Esophagus (tissue), 2 donors: ENCODE measurements around the gene POLE. TPM values are rescaled to one million over a fixed set of nuclear protein-coding genes. Genes with fewer than 3 reads are reported as not detected.

Source experiments
- H3K27ac ChIP-seq, 2 donors: one replicate each; pipeline ENCODE4 v1.5.1; 2013; ENCODE audit warnings: low read depth in 2 of 2, mild to moderate bottlenecking in 2 of 2, inconsistent platforms in 1 of 2, low read length in 1 of 2, moderate library complexity in 1 of 2
- H3K27me3 ChIP-seq, 2 donors: one replicate each; pipeline ENCODE4 v1.6.1; 2013; ENCODE audit warnings: low read length in 2 of 2, control low read depth in 1 of 2, mild to moderate bottlenecking in 1 of 2; ENCODE audit not compliant: insufficient read depth in 2 of 2, control insufficient read depth in 1 of 2
- H3K36me3 ChIP-seq, 2 donors: one replicate each; pipeline ENCODE4 v1.6.1; 2013; ENCODE audit warnings: low read length in 1 of 2; ENCODE audit not compliant: control insufficient read depth in 2 of 2, insufficient read depth in 2 of 2
- H3K4me1 ChIP-seq, 2 donors: one replicate each; pipeline ENCODE4 v1.6.1; 2013; ENCODE audit warnings: low read length in 1 of 2; ENCODE audit not compliant: control insufficient read depth in 2 of 2, insufficient read depth in 2 of 2
- H3K4me3 ChIP-seq, 2 donors: one replicate each; pipeline ENCODE4 v1.5.1; 2013; ENCODE audit warnings: low read length in 2 of 2, mild to moderate bottlenecking in 2 of 2, low read depth in 1 of 2, moderate library complexity in 1 of 2
- H3K9me3 ChIP-seq, 2 donors: one replicate each; pipeline ENCODE4 v1.6.1; 2013; ENCODE audit warnings: mild to moderate bottlenecking in 2 of 2, low read depth in 1 of 2, low read length in 1 of 2, moderate library complexity in 1 of 2; ENCODE audit not compliant: control insufficient read depth in 2 of 2, insufficient read depth in 1 of 2
- WGBS, 2 donors: extraction: QIAGEN DNeasy Blood & Tissue Kit; methylation state at CpG; one replicate each; pipeline ENCODE4 v1.1.7; 2013; 5-methylcytosine and 5-hydroxymethylcytosine counted together
- polyA plus RNA-seq, 2 donors: library from polyadenylated mRNA; stranded (reverse); fragments of 200-250 nt; gene quantifications; one replicate each; pipeline ENCODE4 v1.2.3, GENCODE V29; 2013
- donor health status: healthy with polysubstance abuse.
- donor health status: Bipolar disorder and iron deficiency.

Gene POLE
- polyA plus RNA-seq, 2 donors = 16.7 to 41.2 TPM

DNA sequence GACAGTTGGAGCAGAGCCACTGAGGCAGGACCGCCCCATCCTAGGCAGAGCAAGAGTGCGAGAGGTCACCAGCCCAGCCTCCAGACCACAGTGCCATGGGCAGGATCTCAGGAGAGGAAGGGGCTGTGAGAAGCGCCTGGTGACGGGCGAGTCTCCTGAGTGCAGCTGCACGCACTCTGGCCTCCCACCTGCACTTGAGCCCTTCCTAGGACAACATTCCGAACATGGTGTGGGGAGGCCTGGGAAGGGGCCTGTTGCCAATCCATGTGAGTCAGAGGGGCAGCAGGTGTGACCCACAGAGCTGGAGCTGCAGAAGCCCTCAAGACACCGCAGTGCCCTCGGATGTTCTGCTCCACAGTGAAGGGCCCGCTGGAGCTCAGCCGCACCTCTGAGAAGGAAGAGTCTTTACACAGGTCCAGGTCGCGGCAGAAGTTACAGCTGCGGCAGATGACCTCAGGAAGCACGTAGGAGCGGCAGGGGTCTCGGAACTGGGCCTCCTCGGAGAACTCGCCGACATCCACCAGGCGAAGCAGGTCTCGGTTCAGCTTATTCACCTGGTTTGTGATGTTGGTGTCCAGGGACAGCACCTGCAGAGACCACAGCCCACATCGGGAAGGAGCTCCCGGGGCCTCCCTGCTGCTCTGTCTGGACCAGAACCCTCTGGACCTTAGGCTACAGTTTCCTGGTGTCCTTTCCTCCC, 61.3 kb downstream of the POLE start:
- Histone ChIP-seq H3K4me1 (peaks cover 8 to 15% of the 10 kb centered on the region in 2 donors), H3K9me3 (no peaks in the 10 kb centered on the region), H3K27me3 (no peaks in the 10 kb centered on the region), H3K4me3 (no peak overlapping the region), H3K27ac (no peak overlapping the region), H3K36me3 (peaks cover 0 to 31% of the 10 kb centered on the region in 2 donors)
- WGBS, 2 donors = 95 to 97% methylated on average over 24 of the region's 24 CpGs

DNA sequence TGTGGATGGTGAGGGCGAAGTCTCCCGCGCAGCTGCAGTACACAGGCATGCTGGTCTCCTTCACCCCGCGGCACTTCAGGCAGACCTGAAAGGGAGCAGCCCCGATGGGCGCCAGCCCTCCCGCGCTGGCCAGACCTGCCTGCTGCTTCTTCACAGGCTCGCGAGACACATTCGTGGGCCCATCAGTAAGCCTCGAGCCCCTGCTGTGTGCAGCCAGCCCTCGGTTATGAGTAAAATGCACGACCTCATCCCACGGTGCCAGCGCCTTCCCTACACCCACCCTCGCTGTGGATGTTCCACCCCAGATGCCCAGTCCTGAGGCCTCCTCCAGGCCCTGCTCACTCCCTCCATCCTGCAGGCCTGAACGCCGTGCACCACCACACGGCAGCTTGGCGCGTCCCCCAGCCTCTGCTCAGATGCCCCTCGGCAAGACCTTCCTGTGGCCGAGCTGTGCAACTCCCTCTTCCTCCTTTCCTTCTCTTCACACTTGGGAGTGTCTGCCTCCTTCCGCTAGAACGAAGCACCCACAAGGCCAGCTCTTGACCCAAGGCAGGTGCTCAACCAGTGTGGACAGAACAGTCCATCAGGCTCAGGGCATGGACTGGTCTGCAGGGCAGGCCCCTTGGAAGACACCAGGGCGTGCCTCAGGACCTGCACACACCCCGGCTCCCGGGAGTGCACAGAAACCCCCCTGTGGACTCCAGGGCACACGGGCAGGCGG, 62.1 kb downstream of the POLE start:
- peaks cover 0 to 28% of the 10 kb centered on the region in 2 donors for H3K36me3 ChIP-seq

DNA sequence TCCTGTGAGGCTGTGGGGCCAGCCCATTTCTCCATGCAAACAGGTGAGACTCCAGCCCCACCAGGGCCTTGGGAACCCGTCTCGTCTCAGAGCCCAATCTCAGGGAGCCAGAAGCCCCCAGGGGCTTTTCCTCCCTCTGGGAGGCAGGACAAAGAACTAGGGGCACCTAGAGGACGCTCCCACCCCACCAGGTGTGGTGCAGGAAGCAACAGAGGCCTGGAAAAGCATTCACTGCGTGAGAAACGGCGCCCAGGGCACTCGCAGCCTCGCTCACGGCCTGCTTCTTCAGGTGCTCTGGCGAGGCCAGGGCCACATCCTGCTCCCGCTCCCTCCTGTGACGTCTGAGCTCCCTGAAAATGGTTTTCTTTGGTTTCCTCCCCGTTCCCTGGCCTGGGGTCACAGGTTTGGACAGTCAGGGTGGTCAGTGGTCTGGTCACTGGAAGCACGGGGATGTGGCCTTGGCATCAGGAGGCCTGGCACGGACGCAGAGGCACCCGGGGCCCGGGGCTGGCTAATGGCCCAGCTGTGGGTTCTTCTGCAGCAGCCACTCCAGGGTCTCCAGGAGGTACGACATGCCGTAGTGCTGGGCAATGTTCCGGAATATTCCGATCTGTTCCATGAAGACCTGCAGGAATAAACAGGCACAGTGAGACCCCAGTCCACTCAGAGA, 62.8 kb downstream of the POLE start:
- WGBS, 2 donors = 93 to 94% methylated on average over 20 to 22 of the region's 22 CpGs

More for the DNA sequence above, 62.1 kb downstream of the POLE start:
- H3K4me1 ChIP-seq = peaks cover 8 to 15% of the 10 kb centered on the region in 2 donors
- peaks cover 0 to under 1% of the 10 kb centered on the region in 2 donors for H3K27me3 ChIP-seq
- H3K9me3 ChIP-seq = no peaks in the 10 kb centered on the region
- WGBS, 2 donors = 91 to 92% methylated on average over 32 of the region's 32 CpGs
- H3K4me3 ChIP-seq = no peak overlapping the region
- H3K27ac ChIP-seq = no peak overlapping the region

DNA sequence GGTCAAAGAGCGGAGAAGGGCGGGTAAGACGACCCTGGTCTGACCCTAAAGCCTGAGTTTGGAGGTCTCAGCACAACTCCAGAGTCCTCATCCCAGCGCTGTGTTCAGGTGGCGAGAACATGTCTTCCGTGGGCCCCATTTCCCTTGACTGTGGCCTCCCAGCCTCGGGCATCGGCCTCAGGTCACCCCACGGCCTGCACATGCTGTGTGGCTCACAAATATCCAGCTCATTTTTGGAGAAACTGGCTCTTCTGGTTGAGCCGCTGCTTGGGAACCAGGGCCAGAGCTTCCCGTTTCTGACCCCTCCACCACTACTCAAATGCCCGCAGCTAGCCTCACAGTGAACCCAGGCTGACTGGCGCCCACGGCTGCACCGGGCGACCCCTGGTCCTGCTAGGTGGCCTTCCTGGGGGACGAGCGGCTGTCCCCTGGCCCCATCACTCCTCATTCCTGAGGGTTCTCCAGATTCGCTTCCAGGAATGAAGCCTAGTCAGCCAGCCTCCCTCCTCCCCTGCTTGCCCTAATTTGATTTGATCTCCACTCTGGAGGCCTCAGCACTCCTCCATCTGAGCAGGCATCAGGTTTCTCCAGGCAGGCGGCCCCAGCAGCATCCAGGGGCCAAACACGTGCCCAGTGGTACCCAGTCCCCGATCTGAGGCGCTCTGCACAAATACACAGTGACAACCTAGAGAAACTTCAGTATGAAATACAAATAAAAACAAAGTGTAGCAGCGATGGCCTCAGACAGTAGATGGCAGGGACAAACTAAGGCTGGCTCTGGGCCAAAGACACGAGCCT, 63.9 kb downstream of the POLE start:
- Histone ChIP-seq H3K27me3 (peaks cover 0 to 17% of the 10 kb centered on the region in 2 donors), H3K9me3 (no peaks in the 10 kb centered on the region), H3K4me1 (peaks cover 14 to 15% of the 10 kb centered on the region in 2 donors), H3K36me3 (peaks cover 0 to 21% of the 10 kb centered on the region in 2 donors), H3K27ac (peak overlapping the region in 1 of 2 donors; percentile 45), H3K4me3 (no peak overlapping the region)
- WGBS, 2 donors = 63 to 71% methylated on average over 25 of the region's 25 CpGs

More for the DNA sequence above, 62.8 kb downstream of the POLE start:
- H3K27ac ChIP-seq = peak overlapping the region in 1 of 2 donors; percentile 5
- H3K4me1 ChIP-seq = peaks cover 9 to 15% of the 10 kb centered on the region in 2 donors
- peaks cover 0 to 26% of the 10 kb centered on the region in 2 donors for H3K36me3 ChIP-seq
- H3K9me3 ChIP-seq = no peaks in the 10 kb centered on the region
- H3K27me3 ChIP-seq = peaks cover 0 to 7% of the 10 kb centered on the region in 2 donors
- no peak overlapping the region for H3K4me3 ChIP-seq

DNA sequence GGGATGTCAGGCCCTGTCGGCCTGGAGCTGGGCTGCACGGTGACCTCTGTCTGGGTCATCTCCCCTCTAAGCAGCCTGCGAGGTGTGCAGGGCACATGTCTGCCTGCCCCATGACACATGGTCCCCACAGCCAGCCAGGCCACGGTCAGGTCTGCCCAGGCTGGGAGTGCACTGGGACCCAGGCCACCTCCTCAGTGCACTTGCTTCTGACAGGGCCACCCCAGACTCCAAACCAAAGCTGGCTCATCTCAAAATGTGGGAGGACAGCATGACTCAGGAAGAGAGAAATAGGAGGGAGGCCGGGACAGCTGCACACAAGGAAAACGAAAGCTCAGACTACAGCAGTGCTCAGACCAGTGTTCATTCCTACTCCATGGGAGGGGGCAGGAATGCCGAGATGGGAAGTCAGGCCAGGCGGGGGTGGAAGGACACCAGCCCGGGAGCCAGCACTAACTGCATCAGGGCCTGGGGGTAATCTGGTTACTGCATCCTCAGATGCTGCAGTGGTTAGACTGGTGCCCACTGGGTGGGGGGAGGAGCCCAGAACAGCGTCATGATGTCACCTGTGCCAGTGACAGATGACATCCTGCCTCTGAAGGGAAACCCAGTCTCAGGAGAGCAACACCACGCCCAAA, 64.6 kb downstream of the POLE start:
- peaks cover 0 to 19% of the 10 kb centered on the region in 2 donors for H3K27me3 ChIP-seq
- H3K4me3 ChIP-seq = no peak overlapping the region
- H3K36me3 ChIP-seq = peaks cover 0 to 21% of the 10 kb centered on the region in 2 donors
- 29 to 44% methylated on average over 11 of the region's 11 CpGs for WGBS, 2 donors
- peak overlapping the region in 1 of 2 donors; percentile 45 for H3K27ac ChIP-seq
- H3K4me1 ChIP-seq = peaks cover 15% of the 10 kb centered on the region in 2 donors
- H3K9me3 ChIP-seq = no peaks in the 10 kb centered on the region

DNA sequence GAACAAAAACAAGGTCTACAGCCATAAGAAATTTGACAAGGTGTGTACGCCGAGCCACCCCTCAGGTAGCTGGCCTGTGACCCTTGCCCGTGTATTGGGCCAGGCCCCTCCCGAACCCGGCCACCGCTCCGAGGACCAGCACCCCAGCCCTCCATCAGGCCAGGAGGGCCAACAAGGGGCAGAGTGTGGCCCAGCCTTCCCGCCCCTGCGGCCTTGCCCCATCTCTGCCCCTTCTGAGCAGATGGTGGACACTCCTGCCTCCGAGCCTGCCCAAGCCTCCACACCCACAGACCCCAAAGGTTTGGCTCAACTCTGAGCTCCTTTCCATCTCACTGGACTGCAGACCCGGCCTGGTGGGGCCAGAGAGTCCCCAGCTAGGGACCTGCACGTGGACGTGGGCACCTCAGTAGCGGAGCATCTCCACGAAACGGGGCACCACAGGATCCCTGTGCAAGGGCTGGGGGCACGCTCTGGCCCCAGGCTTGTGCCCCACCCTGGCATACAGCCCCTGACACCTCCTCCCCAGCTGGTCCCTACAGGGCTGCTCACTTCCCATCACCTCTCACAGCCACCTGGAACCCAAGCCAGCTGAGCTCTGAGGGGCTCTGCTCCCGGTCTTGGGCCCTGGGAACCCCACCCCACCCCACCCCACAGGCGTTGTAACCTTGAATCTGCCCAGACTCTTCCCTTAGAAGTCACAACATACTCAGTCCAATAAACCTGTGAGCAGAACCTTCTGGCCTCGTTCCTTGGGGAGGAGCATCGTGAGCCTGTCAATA, 65.3 kb downstream of the POLE start:
- Histone ChIP-seq H3K4me3 (no peak overlapping the region), H3K36me3 (peaks cover 0 to 21% of the 10 kb centered on the region in 2 donors), H3K9me3 (peaks cover 0 to 4% of the 10 kb centered on the region in 2 donors), H3K27ac (no peak overlapping the region), H3K4me1 (peaks cover 15% of the 10 kb centered on the region in 2 donors), H3K27me3 (peaks cover 0 to 19% of the 10 kb centered on the region in 2 donors)
- WGBS, 2 donors = 70 to 73% methylated on average over 21 of the region's 21 CpGs

DNA sequence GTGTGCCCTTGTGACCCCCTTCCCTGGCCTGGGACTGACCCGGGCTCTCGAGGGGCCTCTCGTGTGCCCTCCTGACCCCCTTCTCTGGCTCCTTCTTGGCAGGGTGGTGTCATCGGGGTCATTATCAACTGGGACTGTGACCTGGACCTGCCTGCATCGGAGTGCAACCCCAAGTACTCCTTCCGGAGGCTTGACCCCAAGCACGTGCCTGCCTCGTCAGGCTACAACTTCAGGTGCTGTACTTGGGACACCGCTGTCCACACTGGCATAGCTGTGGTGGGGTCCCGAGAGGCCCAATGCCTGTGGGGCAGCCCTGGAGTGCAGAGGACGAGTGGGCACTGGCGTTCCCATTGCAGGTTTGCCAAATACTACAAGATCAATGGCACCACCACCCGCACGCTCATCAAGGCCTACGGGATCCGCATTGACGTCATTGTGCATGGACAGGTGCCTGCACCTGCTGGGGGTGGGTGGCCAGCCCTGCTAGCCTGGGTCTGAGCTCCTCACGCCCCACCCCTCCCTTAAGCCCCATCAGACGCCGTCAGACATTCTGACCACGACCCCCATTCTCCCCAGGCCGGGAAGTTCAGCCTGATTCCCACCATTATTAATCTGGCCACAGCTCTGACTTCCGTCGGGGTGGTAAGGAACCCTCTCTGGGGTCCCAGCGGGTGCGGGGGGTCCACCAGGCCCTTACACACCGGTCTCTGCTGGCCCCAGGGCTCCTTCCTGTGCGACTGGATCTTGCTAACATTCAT, 66.1 kb downstream of the POLE start:
- peaks cover 0 to 19% of the 10 kb centered on the region in 2 donors for H3K27me3 ChIP-seq
- WGBS, 2 donors = 68 to 71% methylated on average over 27 to 28 of the region's 28 CpGs
- H3K9me3 ChIP-seq = peaks cover 0 to 7% of the 10 kb centered on the region in 2 donors

More for the DNA sequence above, 66.1 kb downstream of the POLE start:
- Histone ChIP-seq H3K27ac (no peak overlapping the region), H3K36me3 (peaks cover 0 to 20% of the 10 kb centered on the region in 2 donors), H3K4me1 (peaks cover 15% of the 10 kb centered on the region in 2 donors), H3K4me3 (no peak overlapping the region)
